Lower leg skin (tissue), 4 donors: ENCODE data around the gene SLC17A2. TPM values are rescaled to one million over a fixed set of nuclear protein-coding genes. Genes with fewer than 3 reads are reported as not detected.

Source experiments
- DNase-seq, 2 donors: peaks; one replicate each; pipeline ENCODE4 v3.0.0-alpha.2; 2019; ENCODE audit warnings: low spot score in 2 of 2
- H3K4me3 ChIP-seq: fragments of 200-600 bp; sonication (generic); 2 replicates; pipeline ENCODE4 v1.5.1; 2017; ENCODE audit warnings: mild to moderate bottlenecking, low read depth; ENCODE audit not compliant: poor library complexity, severe bottlenecking
- POLR2A ChIP-seq, 2 donors: fragments of 450-650 bp; IDR thresholded peaks; one replicate each; pipeline ENCODE4 v1.6.1; 2016 to 2017; ENCODE audit warnings: antibody characterized with exemption in 2 of 2, mild to moderate bottlenecking in 1 of 2, moderate library complexity in 1 of 2
- WGBS, 2 donors: methylation state at CpG; one replicate each; pipeline ENCODE4 v1.1.5; 2018; 5-methylcytosine and 5-hydroxymethylcytosine counted together
- intact Hi-C: fragments of 100-400 bp; cut with DNase I; formaldehyde crosslinking; loops from one replicate; pipeline ENCODE4 v1.15.0; 2023; ENCODE audit warnings: low total_unique reads
- total RNA-seq, 4 donors: library from RNA; depleted of rRNA; stranded (reverse); fragments of >200 nt; gene quantifications; one replicate each; pipeline ENCODE4 v1.1.0, GENCODE V29; 2016
- TF ChIP-seq, protein P1 (sequence below), 3 donors: fragments of 450-650 bp; IDR thresholded peaks; one replicate each; pipeline ENCODE4 v1.5.1; 2016; ENCODE audit warnings: antibody characterized with exemption in 3 of 3, mild to moderate bottlenecking in 3 of 3, moderate library complexity in 2 of 3

The SLC17A2 gene
- total RNA-seq, 4 donors from 2014 or later = not detected

DNA sequence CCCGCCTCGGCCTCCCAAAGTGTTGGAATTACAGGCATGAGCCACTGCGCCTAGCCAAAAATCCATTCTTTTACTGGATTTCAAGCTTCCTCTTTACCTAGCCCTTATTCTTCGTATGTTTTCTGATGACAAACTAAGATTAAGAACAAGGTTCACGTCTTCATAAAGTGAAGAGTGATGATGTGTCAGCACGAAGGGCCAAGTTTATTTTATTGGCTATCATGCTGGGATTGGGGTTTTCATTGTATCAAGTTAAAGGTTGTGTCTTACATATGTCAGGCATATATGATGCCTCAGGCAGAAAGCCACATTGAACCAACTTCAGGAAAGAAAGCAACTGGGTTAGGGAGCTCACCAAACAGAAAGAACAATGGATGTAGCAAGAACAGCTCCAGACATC lies 36.7 kb downstream of the SLC17A2 start:
- intact Hi-C loops = no loop called here
- TF ChIP-seq, protein P1, sequence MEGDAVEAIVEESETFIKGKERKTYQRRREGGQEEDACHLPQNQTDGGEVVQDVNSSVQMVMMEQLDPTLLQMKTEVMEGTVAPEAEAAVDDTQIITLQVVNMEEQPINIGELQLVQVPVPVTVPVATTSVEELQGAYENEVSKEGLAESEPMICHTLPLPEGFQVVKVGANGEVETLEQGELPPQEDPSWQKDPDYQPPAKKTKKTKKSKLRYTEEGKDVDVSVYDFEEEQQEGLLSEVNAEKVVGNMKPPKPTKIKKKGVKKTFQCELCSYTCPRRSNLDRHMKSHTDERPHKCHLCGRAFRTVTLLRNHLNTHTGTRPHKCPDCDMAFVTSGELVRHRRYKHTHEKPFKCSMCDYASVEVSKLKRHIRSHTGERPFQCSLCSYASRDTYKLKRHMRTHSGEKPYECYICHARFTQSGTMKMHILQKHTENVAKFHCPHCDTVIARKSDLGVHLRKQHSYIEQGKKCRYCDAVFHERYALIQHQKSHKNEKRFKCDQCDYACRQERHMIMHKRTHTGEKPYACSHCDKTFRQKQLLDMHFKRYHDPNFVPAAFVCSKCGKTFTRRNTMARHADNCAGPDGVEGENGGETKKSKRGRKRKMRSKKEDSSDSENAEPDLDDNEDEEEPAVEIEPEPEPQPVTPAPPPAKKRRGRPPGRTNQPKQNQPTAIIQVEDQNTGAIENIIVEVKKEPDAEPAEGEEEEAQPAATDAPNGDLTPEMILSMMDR (IDR thresholded peaks at IDR 0.05) = no peak
- no peak for TF ChIP-seq POLR2A (IDR thresholded peaks at IDR 0.05)
- H3K4me3 ChIP-seq = no peak overlapping the region
- DNase-seq = no peak
- 86 to 92% methylated on average over 6 of the region's 6 CpGs for WGBS, 2 donors

DNA sequence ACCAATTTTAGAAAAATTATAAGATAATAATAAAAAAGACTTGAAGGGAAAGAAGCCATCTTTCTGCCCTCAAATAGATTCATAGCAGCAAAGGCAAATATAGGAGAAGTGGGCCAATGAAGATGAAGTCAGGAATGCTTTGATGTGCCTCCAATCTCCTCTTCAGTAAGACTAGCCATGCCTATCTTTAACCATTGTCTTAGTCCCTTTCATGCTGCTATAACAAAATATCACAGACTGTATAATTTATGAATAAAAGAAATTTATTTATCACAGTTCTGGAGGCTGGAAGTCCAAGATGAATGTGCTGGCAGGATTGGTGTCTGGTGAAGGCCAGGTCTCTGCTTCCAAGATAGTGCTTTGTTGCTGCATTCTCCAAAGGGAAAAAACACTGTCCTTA lies 37.6 kb downstream of the SLC17A2 start:
- no peak for DNase-seq
- H3K4me3 ChIP-seq = no peak overlapping the region
- intact Hi-C loops = no loop called here
- TF ChIP-seq, protein P1 (IDR thresholded peaks at IDR 0.05) = no peak
- TF ChIP-seq POLR2A (IDR thresholded peaks at IDR 0.05) = no peak

DNA sequence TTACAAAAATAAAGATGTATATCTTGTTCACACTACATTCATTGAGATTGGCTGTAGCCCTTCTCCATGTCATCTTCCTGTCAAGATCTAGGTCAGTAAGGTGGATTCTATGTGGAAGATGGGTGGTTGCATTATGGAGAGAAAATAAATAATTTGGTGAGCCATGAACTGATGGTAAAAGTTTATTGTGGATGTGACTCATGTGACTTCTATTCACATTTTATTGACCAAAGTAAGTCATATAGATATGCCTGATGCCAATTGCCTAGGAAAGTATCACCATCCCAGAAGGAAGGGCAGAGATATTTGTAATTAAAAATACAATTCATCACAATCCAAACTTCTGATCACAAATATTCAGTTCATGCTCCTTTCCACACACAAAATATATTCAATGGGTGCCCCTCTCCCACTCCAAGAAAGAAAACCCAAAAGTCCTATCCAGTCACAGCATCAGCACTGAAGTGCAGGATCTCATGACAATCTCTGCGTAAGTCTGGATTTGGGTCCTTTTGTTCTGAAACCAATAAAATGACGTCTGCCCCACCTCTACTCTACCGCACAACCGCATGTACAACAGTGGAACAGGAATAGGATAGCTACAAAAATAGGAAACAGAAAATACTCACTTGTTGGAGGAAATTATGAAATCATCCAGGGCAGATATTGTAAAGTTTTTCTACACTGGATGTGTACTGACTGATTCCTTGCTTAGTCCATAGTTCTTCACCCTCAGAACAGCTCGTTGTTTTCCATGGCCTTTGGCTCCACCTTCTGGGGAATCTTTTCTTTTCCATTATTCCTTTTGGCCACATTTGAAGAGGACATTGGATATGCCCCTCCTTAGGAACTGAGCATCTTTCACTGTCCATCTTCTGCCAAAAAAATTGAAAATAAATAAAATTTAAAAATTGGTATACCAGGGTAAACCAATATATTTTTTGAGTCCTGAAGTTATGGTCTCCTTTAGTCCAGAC lies 40.3 kb downstream of the SLC17A2 start:
- intact Hi-C loops = no loop called here
- no peak for DNase-seq
- WGBS, 2 donors = 52 to 63% methylated on average over 5 of the region's 5 CpGs
- TF ChIP-seq POLR2A (IDR thresholded peaks at IDR 0.05) = no peak
- TF ChIP-seq, protein P1 (IDR thresholded peaks at IDR 0.05) = no peak
- H3K4me3 ChIP-seq = no peak overlapping the region

DNA sequence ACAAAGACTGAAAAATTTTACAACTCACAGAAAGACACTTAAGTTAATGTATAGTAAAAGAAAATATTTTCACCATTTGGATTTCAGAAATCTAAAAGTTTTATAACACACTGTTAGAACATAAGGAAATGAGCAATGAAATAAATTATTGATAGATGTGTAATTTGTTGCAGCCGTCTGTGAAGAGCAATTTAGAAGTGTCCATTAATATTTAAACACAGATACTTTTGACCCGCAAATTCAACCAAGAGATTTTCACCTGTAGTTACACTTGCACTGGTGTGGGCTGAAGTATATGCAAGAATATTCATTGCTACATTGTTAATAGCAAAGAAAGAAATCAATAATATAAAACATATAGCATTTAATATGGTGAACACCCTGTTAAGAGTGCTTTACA lies 41.9 kb downstream of the SLC17A2 start:
- intact Hi-C loops = no loop called here
- no peak for TF ChIP-seq POLR2A (IDR thresholded peaks at IDR 0.05)
- TF ChIP-seq, protein P1 (IDR thresholded peaks at IDR 0.05) = no peak
- H3K4me3 ChIP-seq = no peak overlapping the region
- no peak for DNase-seq
- WGBS, 2 donors = 85 to 86% methylated on average over 2 of the region's 2 CpGs

DNA sequence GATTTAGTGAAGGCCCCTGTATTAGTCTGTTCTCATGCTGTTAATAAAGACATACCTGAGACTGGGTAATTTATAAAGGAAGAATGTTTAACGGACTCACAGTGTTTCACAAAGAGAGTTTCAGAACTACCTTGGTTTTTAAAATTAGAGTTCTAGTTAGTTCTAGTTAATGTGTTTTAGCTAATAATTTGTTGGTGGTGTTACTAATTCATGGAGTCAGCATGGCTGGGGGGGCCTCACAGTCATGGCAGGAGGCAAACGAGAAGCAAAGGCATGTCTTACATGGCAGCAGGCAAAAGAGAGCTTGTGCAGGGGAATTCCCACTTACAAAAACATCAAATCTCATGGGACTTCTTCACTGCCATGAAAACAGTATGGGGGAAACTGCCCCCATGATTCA lies 44.4 kb downstream of the SLC17A2 start:
- intact Hi-C loops = no loop called here
- TF ChIP-seq, protein P1 (IDR thresholded peaks at IDR 0.05) = no peak
- no peak for TF ChIP-seq POLR2A (IDR thresholded peaks at IDR 0.05)
- DNase-seq = no peak
- WGBS, 2 donors = 92 to 95% methylated on average over 2 of the region's 2 CpGs
- no peak overlapping the region for H3K4me3 ChIP-seq
